Activated gamma-delta T cell (primary cell): Measurements from ENCODE around the gene RTN4R.
"Not testable (repeated sequence)": the region's sequence is repeated elsewhere in the genome, so short reads cannot be mapped to it uniquely, and the experiment has no call there.

Source experiments
- DNase-seq: peaks from one replicate; lab custom pipeline; 2025; lab: John Stamatoyannopoulos, UW

RTN4R gene

DNA sequence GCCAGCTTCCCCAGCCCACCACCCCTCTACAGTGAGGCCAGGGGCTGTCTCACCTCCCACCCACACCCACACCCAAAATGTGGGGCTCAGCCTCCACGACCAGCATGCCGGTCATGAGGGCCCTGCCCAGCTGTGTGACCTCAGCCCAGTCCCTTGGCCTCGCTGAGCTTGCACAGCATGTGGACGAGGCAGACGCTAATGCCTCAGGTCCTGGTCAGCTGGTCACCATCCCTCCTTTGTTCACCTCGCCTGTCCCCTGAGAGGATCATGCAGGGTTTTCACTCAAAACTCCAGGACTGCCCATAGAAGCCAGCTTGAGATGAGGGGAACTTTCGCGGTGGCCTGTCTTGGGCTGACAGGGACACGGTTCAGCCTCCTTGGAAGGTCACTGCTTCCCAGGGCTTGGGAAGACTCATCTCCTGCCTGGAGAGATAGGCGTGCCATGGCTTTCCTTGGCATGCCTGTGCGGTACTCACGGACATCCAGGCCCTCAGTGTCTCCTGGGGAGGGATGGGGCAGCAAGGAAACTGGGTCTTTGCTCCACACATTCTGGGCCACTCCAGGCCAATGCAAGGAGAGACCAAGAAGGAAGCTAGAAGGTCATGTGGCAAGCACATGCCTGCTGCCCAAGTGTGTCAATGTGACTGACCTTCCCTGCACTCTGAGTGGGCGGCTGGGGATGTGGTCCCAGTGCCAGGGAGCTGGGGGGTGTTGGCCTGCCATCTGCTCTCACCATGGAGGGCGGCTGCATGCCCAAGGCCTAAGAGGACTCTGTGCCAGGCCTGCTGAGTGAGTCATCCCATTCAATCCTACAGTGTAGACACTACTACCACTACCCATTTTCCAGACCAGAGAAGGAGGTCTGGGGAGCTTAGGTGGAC is 3.2 kb upstream of the RTN4R start:
- DNase-seq = no peak

DNA sequence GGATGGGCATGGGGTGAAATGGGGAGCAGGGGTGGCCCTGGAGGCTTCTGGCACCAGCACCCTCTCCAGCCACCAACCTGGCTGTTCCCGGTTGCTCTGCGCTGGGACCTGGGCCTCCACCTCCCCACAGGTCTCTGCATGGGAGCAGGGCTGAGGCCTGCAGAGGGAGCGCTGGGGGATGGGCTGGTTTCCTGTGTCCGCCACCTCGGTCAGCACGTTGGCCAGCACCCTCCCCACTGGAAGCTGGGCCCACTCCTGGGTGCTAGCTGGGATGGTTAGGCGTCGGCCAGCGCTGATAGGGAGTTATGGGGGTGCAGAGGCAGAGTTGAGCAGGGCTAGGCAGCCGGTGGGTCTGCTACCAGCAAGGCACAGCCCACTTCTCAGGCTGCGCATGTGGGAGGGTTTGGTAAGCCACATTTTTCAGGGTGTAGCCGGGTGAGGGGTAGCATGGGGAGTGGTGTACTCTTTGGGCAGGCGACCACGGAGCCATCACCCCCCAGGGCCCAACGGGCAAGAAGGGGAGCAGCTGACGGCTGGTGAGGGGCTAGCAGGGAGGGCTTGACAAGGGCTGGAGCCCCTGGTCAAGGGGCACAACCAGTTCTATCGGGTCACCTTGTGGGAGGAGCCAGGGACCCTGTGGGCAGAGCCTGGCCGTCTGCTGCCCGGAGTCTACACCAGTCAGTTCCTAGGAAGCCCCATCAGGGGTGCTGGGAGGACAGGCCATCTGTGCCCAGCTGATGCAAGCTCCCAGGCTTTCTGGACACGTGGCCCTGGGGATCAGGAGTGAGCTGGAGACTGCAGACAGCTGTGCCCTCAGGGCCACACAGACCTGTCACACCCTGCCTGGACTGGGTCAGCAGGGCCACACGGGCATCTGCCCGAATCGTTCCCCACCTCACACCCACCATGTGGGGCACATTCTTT is 2.3 kb upstream of the RTN4R start:
- DNase-seq = not testable (repeated sequence)

DNA sequence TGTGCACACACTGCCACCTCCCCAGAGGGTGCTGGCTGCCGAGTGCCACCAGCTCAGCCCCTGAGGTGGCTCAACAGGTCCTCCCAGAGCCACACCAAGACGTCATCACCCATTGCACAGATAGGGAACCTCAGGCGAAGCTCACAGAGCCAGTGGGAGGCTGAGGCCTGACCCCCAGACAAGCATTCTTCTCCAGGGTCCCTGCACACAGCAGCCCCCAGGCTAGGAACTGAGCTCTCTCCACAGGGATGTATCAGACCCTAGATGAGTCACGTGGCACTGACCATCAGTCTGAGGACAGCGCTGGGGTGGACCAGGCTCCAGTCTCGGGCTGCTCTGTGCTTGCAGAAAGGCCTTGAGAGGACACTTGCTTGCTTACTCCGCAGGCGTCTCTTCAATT is 1.6 kb upstream of the RTN4R start:
- not testable (repeated sequence) for DNase-seq

DNA sequence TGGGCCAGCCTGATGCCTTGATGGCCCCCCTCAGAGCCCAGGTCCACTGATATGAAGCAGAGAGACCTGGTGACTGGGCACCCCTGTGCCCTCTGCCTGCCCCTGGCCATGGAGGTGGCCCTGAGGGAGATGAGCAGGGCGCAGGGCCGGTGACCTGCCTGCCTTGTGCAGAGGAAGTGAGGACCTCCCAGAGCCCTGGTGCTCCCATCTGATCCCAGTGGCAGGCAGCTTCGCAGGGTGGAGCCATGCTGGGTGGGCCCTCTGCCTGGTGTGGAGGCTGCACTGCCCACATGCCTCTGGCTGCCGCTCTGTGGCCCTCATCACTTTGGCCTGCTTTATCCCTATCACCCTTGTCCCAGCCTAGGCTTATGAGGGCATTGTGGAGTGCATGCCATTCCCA is 1.1 kb upstream of the RTN4R start:
- not testable (repeated sequence) for DNase-seq

DNA sequence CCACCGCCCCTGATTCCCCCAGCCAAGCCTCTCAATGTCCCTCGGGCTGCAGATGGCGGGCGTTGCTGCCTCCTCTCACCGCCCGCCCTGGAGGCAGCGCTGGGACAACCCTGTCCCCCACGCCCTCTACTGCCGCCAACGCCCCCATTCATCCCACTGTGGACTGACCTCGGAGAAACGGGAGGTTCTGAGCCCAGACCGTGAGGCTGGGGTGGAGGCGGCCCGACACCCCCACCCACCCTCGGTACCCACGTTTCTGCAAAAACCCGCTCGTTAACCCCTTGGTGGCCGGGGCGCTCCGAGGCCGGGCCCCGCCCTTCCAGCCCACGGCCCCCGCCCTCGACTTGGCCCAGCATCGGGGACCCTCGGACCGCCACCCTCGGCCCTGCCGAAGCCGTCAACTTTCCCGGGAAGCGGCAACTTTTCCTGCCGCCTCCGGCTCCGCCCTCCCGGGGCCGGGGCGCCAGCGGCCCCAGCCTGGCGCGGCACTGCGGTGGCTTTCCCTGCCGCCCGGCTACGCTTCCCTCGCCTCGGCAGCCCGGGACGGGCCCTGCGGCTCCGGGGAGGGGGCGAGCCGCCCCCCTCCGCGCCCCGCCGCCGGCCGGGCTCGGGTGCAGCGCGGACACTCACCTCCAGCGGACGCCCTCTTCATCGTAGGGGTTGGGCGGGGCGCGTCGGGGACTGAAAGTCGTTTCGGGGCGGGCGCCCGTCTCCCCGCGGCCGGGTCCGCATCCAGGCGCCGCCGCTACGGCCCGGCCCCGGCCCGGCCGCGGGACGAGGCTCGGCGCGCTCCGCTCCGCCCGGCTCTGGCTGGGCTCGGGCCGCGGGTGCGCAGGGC is 458 bp downstream of the RTN4R start:
- DNase-seq = no peak

DNA sequence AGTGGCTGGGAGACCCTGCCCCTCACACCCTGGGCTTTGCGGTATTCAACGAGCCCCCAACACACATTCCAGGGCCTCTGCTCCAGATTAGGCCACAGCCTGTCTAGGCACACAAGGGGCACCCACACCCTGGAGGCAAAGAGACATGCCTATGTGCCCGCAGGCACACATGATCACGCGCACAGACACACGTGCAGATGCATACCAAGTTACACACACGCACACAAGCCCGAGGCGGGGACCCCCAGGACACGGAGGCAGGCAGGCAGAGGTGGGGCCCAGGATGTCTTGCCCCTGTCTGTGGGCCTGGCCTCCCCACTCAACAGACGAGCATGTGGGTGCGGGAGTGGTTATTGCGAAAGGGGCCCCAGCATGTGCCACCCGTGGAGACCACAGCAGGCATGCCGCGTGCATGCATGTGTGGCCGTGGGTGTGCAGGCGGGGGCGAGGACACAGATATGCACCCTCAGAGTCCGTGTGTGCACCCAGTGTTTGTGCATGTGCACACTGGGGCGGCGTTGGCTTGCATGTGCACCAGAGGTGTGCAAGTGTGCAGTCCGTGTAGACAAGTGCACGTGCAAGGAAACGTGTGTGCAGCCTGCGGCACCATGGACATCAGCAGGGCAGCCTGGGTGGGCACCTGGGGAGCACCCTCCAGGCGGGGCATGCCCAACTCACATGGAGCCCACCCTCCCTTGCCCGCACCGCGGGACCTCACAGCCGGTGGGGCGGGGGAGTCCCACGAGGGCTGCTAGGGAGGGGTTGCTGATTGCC is 1.3 kb downstream of the RTN4R start:
- DNase-seq = not testable (repeated sequence)

DNA sequence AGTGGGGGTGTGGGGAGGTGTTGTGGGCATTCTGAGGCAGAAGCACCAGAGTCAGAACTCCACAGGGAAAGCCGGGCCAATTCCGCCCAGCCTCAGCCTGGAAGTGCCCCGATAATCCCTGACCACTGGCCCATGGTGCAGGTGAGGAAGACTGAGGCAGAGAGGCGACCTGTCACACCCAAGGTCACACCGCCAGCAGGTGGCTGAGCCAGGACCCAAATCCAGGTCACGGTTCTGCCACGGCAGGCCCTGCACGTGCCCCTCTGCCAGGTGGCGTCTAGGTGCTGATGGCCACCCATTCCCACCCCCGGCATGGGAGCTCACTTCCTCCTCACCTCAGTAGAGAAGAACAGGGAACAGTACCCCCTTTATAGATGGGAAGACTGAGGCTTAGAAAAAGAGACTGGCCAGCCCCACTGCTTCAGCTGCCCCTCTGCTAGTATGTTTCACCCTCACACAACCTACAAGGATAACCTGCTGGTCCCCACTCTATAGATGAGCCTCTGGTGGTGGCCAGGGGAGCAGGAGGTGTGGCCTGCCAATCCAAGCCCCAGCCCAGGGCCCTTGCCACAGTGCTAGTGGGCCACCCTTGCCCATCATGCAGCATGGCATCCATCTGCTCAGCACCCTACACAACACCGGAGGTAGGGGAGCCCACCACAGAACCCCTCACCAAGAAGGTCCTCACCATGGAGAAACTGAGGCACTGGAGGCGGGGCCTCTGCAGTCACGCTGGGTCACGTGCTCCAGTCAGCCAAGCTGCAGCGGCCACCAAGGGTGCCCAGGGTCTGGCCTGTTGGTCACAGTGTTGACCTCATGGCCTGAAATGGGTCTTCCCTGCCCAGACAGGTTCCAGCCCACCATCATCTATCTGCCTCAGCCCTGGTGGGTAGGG is 2.1 kb downstream of the RTN4R start:
- not testable (repeated sequence) for DNase-seq

DNA sequence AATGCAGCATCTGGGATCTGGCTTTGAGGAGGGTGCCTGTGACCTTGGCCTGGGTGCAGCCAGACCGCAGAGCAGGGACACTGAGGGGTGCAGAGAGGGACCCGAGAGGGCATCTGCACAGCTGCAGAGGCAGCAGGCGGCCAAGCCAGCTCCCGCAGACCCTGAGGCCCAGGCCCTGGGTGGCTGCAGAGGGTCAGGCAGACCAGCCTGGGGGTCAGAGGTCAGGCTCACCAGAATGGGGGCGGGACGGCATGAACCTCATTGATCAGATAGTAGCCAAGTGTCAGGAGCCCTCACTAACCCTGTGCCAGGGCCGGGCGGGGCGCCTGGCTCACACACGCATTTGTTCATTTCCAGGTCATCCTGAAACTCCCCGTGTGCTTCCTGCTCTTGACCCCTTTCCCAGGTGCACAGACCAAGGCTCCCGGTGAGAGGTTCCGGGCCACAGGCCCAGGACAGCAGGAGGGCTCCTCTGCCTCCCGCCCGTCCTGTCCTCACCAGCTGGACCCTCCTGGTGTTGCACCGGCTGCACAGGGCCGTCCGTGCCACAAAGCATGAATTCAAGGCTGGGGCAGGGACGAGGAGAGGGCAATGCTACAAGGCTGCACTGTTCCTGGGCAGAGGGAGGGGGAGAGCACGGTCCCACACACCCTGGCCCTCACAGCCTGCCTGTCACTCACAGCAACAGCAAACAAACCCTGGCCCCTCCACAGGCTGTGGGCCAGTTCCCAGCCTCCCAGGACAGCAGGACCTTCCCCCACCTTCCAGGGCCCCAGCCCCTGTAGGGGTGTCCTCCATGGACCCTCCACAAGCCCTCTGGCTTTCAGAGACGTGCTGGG is 3.3 kb downstream of the RTN4R start:
- DNase-seq = no peak

DNA sequence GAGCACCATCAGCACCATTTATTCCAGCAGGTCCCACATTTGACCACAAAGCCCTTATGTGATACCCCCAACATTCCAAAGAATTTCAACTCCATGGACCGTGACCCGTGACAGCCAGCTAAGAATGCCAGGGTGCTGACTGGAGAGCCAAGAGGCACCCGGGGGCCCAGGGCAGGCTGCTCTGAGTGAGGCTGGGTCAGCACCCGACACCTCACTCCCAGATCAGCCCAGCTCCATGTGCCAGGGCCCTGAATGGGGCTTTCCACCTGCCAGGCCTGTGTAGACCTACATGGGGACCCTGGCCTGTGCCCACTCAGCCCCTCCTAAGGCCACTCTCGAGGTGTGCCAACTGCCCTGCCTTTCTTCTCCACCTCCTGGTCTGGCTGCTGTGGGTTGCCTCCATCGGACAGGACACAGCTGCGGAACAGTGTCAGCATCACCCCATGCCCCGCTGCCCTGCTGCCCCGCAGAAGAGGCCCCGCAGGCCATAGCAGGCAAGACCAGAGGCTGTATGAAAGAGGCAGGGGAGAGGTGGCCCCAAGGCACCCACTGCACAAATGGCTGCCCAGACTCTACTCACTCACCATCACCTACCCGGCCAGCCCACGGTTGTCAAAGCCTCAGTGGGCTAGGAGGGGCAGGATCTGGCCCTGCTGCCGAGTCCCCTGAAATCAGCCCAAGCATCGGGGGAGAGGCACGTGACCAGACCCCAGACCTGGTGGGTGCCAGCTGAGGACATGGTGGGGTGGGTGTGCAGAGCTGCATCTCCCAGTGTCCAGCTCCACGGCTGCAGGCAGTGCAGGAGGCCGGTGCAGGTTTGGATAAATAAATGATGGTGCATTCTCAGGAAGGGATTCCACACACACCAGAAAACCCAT is 4.5 kb downstream of the RTN4R start:
- not testable (repeated sequence) for DNase-seq

DNA sequence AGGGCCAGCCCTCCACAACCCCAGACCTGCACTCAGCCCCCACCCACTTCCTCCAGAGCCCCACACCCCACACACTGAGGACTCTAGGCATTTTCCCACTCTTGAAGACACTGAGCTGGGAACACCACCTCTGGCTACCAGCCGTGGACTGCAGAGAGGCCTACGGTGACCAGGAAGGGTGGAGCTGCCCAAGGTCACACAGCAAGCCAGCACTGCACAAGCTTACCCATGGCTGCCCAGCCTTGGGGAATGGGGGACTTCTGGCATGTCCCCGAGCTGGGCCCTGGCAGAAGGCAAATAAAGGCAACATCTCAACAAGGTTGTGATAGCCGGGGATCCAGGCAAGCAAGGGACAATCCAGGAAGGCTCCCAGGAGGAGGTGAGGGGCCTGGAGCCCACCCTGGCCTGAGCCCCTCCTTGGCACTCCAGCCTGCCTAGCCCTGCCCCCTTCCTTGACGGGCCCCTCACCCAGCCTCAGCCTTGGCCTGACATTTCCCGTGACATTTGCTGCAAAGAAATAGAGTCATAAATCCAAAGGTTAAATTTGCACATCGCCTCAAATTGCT is 5.5 kb downstream of the RTN4R start:
- no peak for DNase-seq

DNA sequence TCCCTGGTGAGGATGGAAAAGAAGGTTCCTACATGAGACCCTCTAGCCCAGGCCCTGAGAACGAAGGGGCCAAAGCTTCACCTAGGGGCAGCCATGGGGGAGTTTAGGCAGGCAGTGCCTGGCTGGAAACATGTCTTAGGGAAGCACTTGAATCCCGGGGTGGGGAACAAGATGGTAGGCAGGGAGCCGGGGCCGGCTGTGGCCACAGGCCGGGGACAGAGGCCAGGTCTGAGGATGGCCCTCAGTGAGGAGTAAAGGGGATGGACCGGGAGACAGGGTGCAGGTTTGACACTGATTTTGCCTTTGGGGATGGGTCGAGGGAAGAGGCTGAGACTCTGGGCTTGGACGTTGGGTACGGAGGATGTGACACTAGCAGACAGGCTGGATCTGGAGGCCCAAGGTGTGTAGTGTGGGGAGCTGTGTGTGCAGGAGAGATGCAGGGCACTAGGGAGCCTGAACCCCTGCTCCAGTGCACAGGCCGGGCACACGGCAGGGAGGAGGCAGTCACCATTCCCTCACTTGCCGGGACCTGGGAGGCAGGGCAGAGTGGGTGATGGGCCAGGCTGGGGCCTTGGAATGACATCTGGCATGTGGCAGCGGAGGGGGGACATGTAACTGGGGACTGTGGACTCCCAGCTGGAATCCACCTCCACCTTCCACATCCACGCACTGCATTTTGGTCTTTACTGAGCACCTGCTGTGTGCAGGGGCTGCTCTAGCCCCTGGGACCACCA is 6.1 kb downstream of the RTN4R start:
- no peak for DNase-seq

DNA sequence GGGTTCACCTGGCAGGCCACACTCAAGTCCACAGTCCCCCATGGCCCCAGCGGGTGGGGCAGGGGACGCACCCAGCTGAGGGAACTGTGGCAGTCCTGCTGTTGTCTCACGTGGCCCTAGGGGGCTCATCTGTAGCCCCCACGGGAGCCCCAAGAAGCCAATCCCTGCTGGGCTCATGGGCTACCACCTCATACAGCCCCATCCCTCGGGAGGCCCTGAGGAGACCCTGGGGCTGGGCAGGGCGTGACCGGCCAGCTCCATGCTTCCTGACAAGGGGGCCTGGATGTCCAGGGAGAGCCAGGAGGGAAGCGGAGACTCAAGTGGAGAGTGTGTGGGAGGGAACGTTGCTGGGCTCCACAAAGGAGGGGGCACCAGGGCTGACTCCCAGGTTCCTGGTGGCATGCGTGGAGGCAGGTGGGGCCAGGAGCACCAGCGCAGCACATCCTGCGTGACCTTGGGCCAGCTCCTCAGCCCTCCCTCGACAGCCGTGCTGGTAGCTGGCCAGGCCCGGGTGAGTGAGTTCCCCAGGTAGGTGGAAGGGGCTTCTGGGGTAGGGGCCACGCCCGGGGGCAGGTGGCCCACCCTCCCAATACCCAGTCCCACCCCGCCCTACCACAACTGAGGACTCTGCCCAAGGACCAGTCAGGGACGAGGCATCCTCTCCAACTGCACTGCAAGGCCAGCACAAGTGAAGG is 7.9 kb downstream of the RTN4R start:
- DNase-seq = no peak

DNA sequence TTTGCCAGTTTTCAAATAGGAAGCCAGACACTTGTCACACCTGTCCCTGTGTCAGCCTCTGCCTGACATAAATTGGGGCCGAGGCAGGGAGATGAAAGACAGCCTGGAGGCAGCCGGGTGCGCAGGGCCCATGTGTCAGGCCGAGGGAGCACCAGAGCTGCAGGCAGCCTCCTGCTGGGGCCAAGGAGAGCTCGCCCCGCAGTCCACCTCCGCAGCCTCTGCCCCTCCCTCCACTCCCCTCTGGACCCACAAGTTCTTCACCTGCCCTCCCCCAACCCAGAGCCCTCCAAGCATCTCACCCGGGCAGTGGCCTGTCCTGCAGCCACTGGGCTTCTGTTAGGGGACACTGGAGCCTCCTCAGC is 8.8 kb downstream of the RTN4R start:
- DNase-seq = no peak

DNA sequence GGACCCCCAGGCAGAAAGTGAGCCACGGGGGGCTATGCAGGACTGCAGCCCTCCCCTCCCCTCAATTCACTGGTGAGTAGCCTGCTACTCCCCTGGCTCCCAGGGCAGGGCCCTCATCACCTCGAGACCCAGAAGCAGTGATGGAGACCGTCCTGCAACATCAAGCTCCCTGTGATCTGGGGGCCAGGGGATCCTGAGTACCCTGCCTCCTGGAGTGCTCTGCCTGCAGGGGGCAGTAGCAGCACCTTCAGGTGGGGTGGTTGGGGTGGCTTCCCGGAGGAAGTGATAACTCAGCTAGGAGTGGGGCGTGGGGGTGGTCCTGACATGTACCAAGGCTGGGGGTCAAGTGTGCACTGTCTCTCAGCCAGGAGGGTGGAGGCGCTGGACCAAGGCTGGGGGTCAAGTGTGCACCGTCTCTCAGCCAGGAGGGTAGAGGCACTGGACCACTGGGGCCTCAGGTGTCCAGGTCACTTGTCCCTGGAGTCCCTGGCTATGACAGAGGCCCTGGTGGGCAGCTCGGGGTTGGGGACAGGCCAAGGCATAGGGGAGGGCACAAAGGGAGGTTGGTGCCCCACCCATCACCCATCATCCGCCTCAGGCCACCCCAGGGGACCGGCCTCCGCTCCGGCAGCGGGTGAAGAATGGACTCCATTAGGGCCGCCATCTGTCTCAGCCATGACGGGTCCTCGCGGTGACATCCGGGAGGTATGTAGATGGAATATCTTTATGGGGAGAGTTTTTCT is 9.4 kb downstream of the RTN4R start:
- DNase-seq = no peak

DNA sequence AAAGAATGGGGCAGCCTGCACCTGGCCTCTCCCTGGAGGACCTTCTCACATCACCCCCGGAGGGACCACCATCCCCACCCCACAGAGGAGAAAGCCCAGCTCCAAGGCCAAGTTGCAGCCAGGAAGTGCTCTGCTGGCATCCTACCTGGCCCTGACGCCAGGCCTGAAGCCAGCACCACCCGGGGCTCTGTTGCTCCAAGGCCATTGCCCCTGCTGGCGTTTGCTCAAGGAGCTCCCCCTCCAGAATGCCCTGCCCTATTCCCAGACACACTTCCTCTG is 10.2 kb downstream of the RTN4R start:
- DNase-seq = no peak
